Measurements from ENCODE around the gene GPC6.

Gene GPC6

DNA sequence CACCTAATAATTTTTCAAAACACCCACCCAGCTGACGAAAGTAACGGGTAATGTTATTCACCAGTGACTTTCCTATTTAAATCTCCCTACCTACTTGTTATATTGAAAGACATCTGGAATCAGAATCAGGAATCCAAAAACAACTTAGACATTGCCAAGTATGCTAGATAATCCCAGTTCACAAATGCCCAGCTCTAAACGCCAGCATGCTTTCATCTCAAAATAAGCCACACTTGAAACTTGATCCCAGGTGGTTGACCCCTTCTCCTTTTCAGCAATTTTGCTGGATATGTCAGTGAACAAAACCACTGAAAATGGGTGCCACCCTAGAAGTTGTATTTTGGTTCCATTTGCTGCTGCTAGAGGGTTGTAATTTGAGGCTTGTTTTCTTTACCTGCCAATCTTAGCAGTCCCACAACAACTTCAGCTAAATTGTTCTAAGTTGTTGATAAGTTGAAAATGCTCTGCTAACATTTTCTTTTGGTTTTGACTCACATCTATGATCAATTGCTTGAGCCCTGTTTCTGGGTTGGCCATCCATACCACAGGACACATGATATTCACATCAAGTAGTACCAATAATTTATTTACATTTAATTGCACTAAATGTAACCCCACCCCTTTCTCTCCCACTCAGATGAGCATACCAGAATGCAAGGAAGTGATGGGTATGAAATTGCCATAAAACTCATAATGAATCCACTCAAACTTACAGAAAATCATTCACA, 1186.4 kb downstream of the GPC6 start:
- TF ChIP-seq CTCF (IDR thresholded peaks at IDR 0.05; ENCODE audit: unreplicated experiment in 3 of 3): no peak
- no peak overlapping the region for H3K27ac Mint-ChIP-seq
- H3K4me1 Mint-ChIP-seq: peaks cover 6% of the 10 kb centered on the region
- H3K4me3 Mint-ChIP-seq: no peak overlapping the region
- peaks cover 12% of the 10 kb centered on the region for H3K36me3 Mint-ChIP-seq (ENCODE audit: low read depth)
- H3K9me3 Mint-ChIP-seq: no peaks in the 10 kb centered on the region
- H3K27me3 Mint-ChIP-seq (ENCODE audit: low read depth): no peaks in the 10 kb centered on the region

DNA sequence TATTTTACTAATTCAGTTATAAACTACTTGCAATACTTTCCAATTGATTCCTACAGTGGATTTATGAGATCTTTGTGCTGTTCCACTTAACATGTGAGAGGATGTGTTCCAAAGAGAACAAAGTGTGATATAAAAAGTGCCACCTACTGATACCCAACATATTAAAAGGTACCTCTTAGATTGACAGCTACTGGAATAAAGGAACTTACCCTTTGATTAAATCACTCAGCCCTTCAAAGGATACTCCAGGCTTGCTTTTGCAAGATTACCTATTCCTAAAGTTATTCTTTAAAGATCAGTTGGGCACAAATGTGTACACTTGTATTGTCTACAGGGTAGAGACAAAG, 1187.0 kb downstream of the GPC6 start:
- H3K27me3 Mint-ChIP-seq (ENCODE audit: low read depth): no peaks in the 10 kb centered on the region

DNA sequence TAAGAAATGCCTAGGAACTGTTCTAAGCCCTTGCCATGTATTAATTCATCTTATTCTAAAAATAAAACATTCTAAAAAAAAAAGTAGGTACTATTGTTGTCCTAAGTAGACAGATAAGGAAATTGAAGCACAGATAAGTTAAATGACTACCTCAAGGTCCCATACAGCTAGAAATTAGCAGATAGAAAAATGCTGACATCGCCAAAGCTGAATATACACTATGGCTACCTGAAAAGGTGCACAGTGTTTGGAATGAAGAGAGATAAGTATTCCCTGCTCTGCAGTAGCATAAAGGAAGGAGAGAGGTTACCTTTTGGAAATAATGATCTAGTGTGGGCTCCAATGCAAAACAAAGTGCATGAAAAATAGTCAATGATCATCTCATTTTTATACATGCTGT, 1187.5 kb downstream of the GPC6 start:
- H3K9me3 Mint-ChIP-seq: no peaks in the 10 kb centered on the region
- TF ChIP-seq CTCF (IDR thresholded peaks at IDR 0.05; ENCODE audit: unreplicated experiment in 3 of 3): no peak
- peaks cover 4% of the 10 kb centered on the region for H3K36me3 Mint-ChIP-seq (ENCODE audit: low read depth)
- H3K4me3 Mint-ChIP-seq: no peak overlapping the region
- no peaks in the 10 kb centered on the region for H3K27me3 Mint-ChIP-seq (ENCODE audit: low read depth)
- peaks cover 6% of the 10 kb centered on the region for H3K4me1 Mint-ChIP-seq
- H3K27ac Mint-ChIP-seq: no peak overlapping the region

More for the DNA sequence above, 1187.0 kb downstream of the GPC6 start:
- no peak overlapping the region for H3K27ac Mint-ChIP-seq
- peaks cover 9% of the 10 kb centered on the region for H3K36me3 Mint-ChIP-seq (ENCODE audit: low read depth)
- H3K4me3 Mint-ChIP-seq: no peak overlapping the region
- no peaks in the 10 kb centered on the region for H3K9me3 Mint-ChIP-seq
- H3K4me1 Mint-ChIP-seq: peaks cover 6% of the 10 kb centered on the region
- TF ChIP-seq CTCF (IDR thresholded peaks at IDR 0.05; ENCODE audit: unreplicated experiment in 3 of 3): no peak

GRCh38 chr13:94414708-94415107, 1188.1 kb downstream of the GPC6 start:
- Mint-ChIP-seq H3K27me3 (ENCODE audit: low read depth) (no peaks in the 10 kb centered on the region), H3K4me1 (peaks cover 6% of the 10 kb centered on the region), H3K36me3 (ENCODE audit: low read depth) (peaks cover 4% of the 10 kb centered on the region), H3K9me3 (no peaks in the 10 kb centered on the region), H3K27ac (no peak overlapping the region), H3K4me3 (no peak overlapping the region)
- no peak for TF ChIP-seq CTCF (IDR thresholded peaks at IDR 0.05; ENCODE audit: unreplicated experiment in 3 of 3)

GRCh38 chr13:94415500-94416237, 1189.1 kb downstream of the GPC6 start:
- Mint-ChIP-seq H3K9me3 (peaks cover 7% of the 10 kb centered on the region), H3K27me3 (ENCODE audit: low read depth) (no peaks in the 10 kb centered on the region), H3K36me3 (ENCODE audit: low read depth) (peaks cover 5% of the 10 kb centered on the region)

More at GRCh38 chr13:94415500-94416237, 1189.1 kb downstream of the GPC6 start:
- H3K27ac Mint-ChIP-seq: no peak overlapping the region
- H3K4me3 Mint-ChIP-seq: no peak overlapping the region
- peaks cover 6% of the 10 kb centered on the region for H3K4me1 Mint-ChIP-seq
- TF ChIP-seq CTCF (IDR thresholded peaks at IDR 0.05; ENCODE audit: unreplicated experiment in 3 of 3): no peak
